Measurements from ENCODE around the gene PDCD1LG2. TPM values are rescaled to one million over a fixed set of nuclear protein-coding genes. Genes with fewer than 3 reads are reported as not detected.

The PDCD1LG2 gene
- total RNA-seq, 2 experiments from 2014 or later: 0.11 to 0.17 TPM

GRCh38 chr9:5509573-5509972 lies 758 bp upstream of the PDCD1LG2 start:
- DNase-seq (peak in 1 of 14 experiments; percentile 21), ATAC-seq (ENCODE audit: poor library complexity) (no peak)
- Mint-ChIP-seq H3K27ac (peak overlapping the region; percentile 72), H3K36me3 (ENCODE audit: low read depth) (no peaks in the 10 kb centered on the region), H3K9me3 (peaks cover 3% of the 10 kb centered on the region), H3K4me3 (peak overlapping the region; percentile 74), H3K4me1 (ENCODE audit: low read depth) (peaks cover 38% of the 10 kb centered on the region), H3K27me3 (no peaks in the 10 kb centered on the region)
- H3K4me1 ChIP-seq (ENCODE audit: insufficient read depth, low read length): peaks cover 21% of the 10 kb centered on the region
- no peaks in the 10 kb centered on the region for H3K9me3 ChIP-seq (ENCODE audit: control insufficient read depth in 1 of 2, insufficient read depth in 1 of 2, low read length in 2 of 2)
- TF ChIP-seq CTCF (IDR thresholded peaks at IDR 0.05): no peak
- ChIA-PET POLR2A (interaction anchor here (1.2 to 2.2 kb wide), 2 partner anchors 16 to 48 kb away, joined by 5 to 7 read pairs; no protein-coding TSS in a partner anchor), CTCF (no interaction called here)
- no peaks in the 10 kb centered on the region for H3K27me3 ChIP-seq (ENCODE audit: control insufficient read depth in 1 of 2, insufficient read depth in 2 of 2, low read length in 2 of 2)
- no peak overlapping the region for H3K27ac ChIP-seq (ENCODE audit: low read depth in 1 of 2, low read length in 2 of 2)
- H3K36me3 ChIP-seq (ENCODE audit: insufficient read depth, low read length): no peaks in the 10 kb centered on the region
- no peak overlapping the region for H3K4me3 ChIP-seq (ENCODE audit: low read length)
- intact Hi-C loops (cut with DNase I, micrococcal nuclease): no loop called here

- TF ChIP-seq CTCF (IDR thresholded peaks at IDR 0.05): no peak
- peak overlapping the region; percentile 72 for H3K27ac Mint-ChIP-seq
- ATAC-seq (ENCODE audit: poor library complexity): no peak
- H3K4me3 ChIP-seq (ENCODE audit: low read length): peak overlapping the region; percentile 39
- H3K27me3 Mint-ChIP-seq: no peaks in the 10 kb centered on the region
- no peaks in the 10 kb centered on the region for H3K36me3 ChIP-seq (ENCODE audit: insufficient read depth, low read length)
- DNase-seq: no peak
- H3K4me1 ChIP-seq (ENCODE audit: insufficient read depth, low read length): peaks cover 21% of the 10 kb centered on the region
- H3K4me1 Mint-ChIP-seq (ENCODE audit: low read depth): peaks cover 38% of the 10 kb centered on the region
- H3K9me3 Mint-ChIP-seq: no peaks in the 10 kb centered on the region
- ChIA-PET CTCF (no interaction called here), POLR2A (interaction anchor here (1.2 to 2.2 kb wide), 3 partner anchors 17 to 46 kb away, joined by 4 to 7 read pairs (median 5); no protein-coding TSS in a partner anchor)
- no peaks in the 10 kb centered on the region for H3K36me3 Mint-ChIP-seq (ENCODE audit: low read depth)
- peak overlapping the region; percentile 74 for H3K4me3 Mint-ChIP-seq
- H3K27ac ChIP-seq (ENCODE audit: low read depth in 1 of 2, low read length in 2 of 2): peak overlapping the region in 1 of 2 donors; percentile 35
- H3K27me3 ChIP-seq (ENCODE audit: control insufficient read depth in 1 of 2, insufficient read depth in 2 of 2, low read length in 2 of 2): no peaks in the 10 kb centered on the region
- intact Hi-C loops (cut with DNase I, micrococcal nuclease): no loop called here
- H3K9me3 ChIP-seq (ENCODE audit: control insufficient read depth in 1 of 2, insufficient read depth in 1 of 2, low read length in 2 of 2): no peaks in the 10 kb centered on the region
Observed at GRCh38 chr9:5510989-5511388, 658 bp downstream of the PDCD1LG2 start.

- CTCF ChIA-PET: interaction anchor here (0.6 kb wide), 1 partner anchor 27 kb away, joined by 3 read pairs; no protein-coding TSS in a partner anchor
- intact Hi-C loops (cut with DNase I, micrococcal nuclease): no loop called here
- Histone ChIP-seq H3K27me3 (ENCODE audit: control insufficient read depth in 1 of 2, insufficient read depth in 2 of 2, low read length in 2 of 2) (no peaks in the 10 kb centered on the region), H3K4me1 (ENCODE audit: insufficient read depth, low read length) (peaks cover 21% of the 10 kb centered on the region), H3K36me3 (ENCODE audit: insufficient read depth, low read length) (no peaks in the 10 kb centered on the region), H3K27ac (ENCODE audit: low read depth in 1 of 2, low read length in 2 of 2) (no peak overlapping the region), H3K4me3 (ENCODE audit: low read length) (no peak overlapping the region), H3K9me3 (ENCODE audit: control insufficient read depth in 1 of 2, insufficient read depth in 1 of 2, low read length in 2 of 2) (peaks cover 0 to 4% of the 10 kb centered on the region in 2 experiments)
- Mint-ChIP-seq H3K27ac (no peak overlapping the region), H3K4me1 (ENCODE audit: low read depth) (peaks cover 38% of the 10 kb centered on the region), H3K4me3 (peak overlapping the region; percentile 3), H3K36me3 (ENCODE audit: low read depth) (no peaks in the 10 kb centered on the region), H3K27me3 (no peaks in the 10 kb centered on the region), H3K9me3 (no peaks in the 10 kb centered on the region)
- ATAC-seq (ENCODE audit: poor library complexity): no peak
- DNase-seq: no peak
- TF ChIP-seq CTCF (IDR thresholded peaks at IDR 0.05): no peak
- POLR2A ChIA-PET: interaction anchor here (1.5 to 2.2 kb wide), 2 partner anchors 18 to 20 kb away, joined by 4 to 7 read pairs; no protein-coding TSS in a partner anchor
Observed at GRCh38 chr9:5511476-5511875, 1.1 kb downstream of the PDCD1LG2 start.
